Adipose tissue (tissue), 3 donors: ENCODE data around the gene LMBRD1. TPM values are rescaled to one million over a fixed set of nuclear protein-coding genes. Genes with fewer than 3 reads are reported as not detected.
"Not testable (repeated sequence)": the region's sequence is repeated elsewhere in the genome, so short reads cannot be mapped to it uniquely, and the experiment has no call there.

Experiments used
- H3K27ac ChIP-seq: one replicate; pipeline ENCODE4 v1.5.1; 2013; ENCODE audit warnings: low read depth, low read length
- WGBS, 3 donors: extraction: QIAGEN DNeasy Blood & Tissue Kit; methylation state at CpG; one replicate each; pipeline ENCODE4 v1.1.7; 2013; 5-methylcytosine and 5-hydroxymethylcytosine counted together
- polyA plus RNA-seq, 3 donors: library from polyadenylated mRNA; stranded (reverse); fragments of 200-250 nt; gene quantifications; one replicate each; pipeline ENCODE4 v1.2.3, GENCODE V29; 2013
- donor health status: healthy with polysubstance abuse.
- donor health status: Bipolar disorder and iron deficiency.
- donor health status: healthy.

Gene LMBRD1
- polyA plus RNA-seq, 3 donors = 26.8 to 36.2 (median 34.4) TPM

GRCh38 chr6:69680302-69680701, 116.5 kb downstream of the LMBRD1 start:
- WGBS, 3 donors = 100% methylated on average over 1 of the region's 1 CpG
- no peak overlapping the region for H3K27ac ChIP-seq

- WGBS, 3 donors = 52 to 63% (median 60%) methylated on average over 2 of the region's 2 CpGs
Observed at GRCh38 chr6:69673298-69673697, 123.5 kb downstream of the LMBRD1 start.

GRCh38 chr6:69668916-69669315, 127.9 kb downstream of the LMBRD1 start:
- 62 to 76% (median 73%) methylated on average over 4 of the region's 4 CpGs for WGBS, 3 donors
- H3K27ac ChIP-seq = no peak overlapping the region

More at GRCh38 chr6:69673298-69673697, 123.5 kb downstream of the LMBRD1 start:
- H3K27ac ChIP-seq = no peak overlapping the region

GRCh38 chr6:69666779-69667178, 130.0 kb downstream of the LMBRD1 start:
- WGBS, 3 donors = 89 to 94% (median 93%) methylated on average over 9 of the region's 9 CpGs
- not testable (repeated sequence) for H3K27ac ChIP-seq

- H3K27ac ChIP-seq = no peak overlapping the region
- 84 to 87% (median 87%) methylated on average over 3 of the region's 3 CpGs for WGBS, 3 donors
Observed at GRCh38 chr6:69665437-69665836, 131.4 kb downstream of the LMBRD1 start.

- WGBS, 3 donors = 84 to 93% (median 92%) methylated on average over 1 of the region's 1 CpG
- H3K27ac ChIP-seq = no peak overlapping the region
Observed at GRCh38 chr6:69664551-69664950, 132.3 kb downstream of the LMBRD1 start.

GRCh38 chr6:69663215-69663614, 133.6 kb downstream of the LMBRD1 start:
- WGBS, 3 donors = 73 to 83% (median 80%) methylated on average over 2 of the region's 2 CpGs
- H3K27ac ChIP-seq = no peak overlapping the region

- no peak overlapping the region for H3K27ac ChIP-seq
Observed at GRCh38 chr6:69650703-69651102, 146.1 kb downstream of the LMBRD1 start.

GRCh38 chr6:69647726-69648125, 149.1 kb downstream of the LMBRD1 start:
- 37 to 78% (median 71%) methylated on average over 2 of the region's 2 CpGs for WGBS, 3 donors
- no peak overlapping the region for H3K27ac ChIP-seq

- no peak overlapping the region for H3K27ac ChIP-seq
- 47 to 58% (median 51%) methylated on average over 2 of the region's 2 CpGs for WGBS, 3 donors
Observed at GRCh38 chr6:69643688-69644087, 153.1 kb downstream of the LMBRD1 start.

- WGBS, 3 donors = 67 to 80% (median 73%) methylated on average over 2 of the region's 2 CpGs
Observed at GRCh38 chr6:69632932-69633331, 163.9 kb downstream of the LMBRD1 start.

GRCh38 chr6:69631552-69632346, 165.1 kb downstream of the LMBRD1 start:
- WGBS, 3 donors = 24 to 38% (median 25%) methylated on average over 4 of the region's 4 CpGs
- no peak overlapping the region for H3K27ac ChIP-seq

More at GRCh38 chr6:69632932-69633331, 163.9 kb downstream of the LMBRD1 start:
- H3K27ac ChIP-seq = no peak overlapping the region

GRCh38 chr6:69630767-69631166, 166.0 kb downstream of the LMBRD1 start:
- WGBS, 3 donors = 86 to 95% (median 88%) methylated on average over 1 of the region's 1 CpG
- no peak overlapping the region for H3K27ac ChIP-seq

- no peak overlapping the region for H3K27ac ChIP-seq
- WGBS, 3 donors = 23 to 79% (median 43%) methylated on average over 1 of the region's 1 CpG
Observed at GRCh38 chr6:69627625-69628024, 169.2 kb downstream of the LMBRD1 start.

GRCh38 chr6:69624944-69625343, 171.9 kb downstream of the LMBRD1 start:
- 67 to 86% (median 69%) methylated on average over 2 of the region's 2 CpGs for WGBS, 3 donors
- no peak overlapping the region for H3K27ac ChIP-seq

Other genes with a start within 250 kb of the LMBRD1 start
- gene COL19A1, start 69.5 kb upstream of the LMBRD1 start, polyA plus RNA-seq = under 1 TPM in 1 of 3 donors, not detected in 2; 0.09 TPM